ENCODE results near the gene C6orf136.

Gene C6orf136

DNA sequence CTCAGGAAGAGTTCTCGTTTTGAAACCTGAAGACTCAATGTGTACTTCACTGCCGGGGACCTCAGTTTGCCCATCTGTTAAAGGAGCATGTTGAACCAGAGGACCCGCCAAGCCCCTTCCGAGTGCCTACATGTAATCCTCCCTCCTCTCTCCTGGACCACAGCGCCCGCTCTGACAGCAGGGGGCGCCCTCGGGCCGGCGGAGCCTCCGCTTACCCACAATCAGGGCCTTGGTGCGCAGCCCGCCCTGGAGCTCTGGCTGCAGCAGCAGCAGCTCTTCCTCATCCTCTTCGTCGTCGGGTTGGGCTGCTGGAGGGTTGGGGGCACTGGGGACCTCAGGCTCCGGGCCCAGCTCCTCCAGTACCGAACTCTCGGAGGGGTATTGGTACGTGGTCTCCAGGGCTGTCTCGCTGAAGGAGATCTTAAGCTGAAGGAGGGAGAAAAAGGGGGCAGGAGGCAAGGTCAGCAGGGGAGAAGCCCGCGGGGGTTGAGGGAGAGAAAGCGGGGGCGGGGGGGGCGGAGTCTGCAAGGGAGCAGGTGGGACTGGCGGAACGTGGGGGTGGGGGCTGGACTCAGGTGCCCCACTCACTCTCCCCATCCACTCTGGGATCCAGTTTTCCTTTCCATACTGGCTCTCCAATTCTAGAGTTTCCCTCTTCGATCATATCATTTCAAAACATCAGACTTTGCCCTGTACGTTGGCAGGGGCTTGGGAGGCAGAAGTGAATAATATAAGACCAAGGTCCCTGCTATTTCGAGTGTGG lies 32.2 kb downstream of the C6orf136 start:
- peak; percentile 88 for DNase-seq (ENCODE audit: low spot score)
- TF ChIP-seq, protein P1, sequence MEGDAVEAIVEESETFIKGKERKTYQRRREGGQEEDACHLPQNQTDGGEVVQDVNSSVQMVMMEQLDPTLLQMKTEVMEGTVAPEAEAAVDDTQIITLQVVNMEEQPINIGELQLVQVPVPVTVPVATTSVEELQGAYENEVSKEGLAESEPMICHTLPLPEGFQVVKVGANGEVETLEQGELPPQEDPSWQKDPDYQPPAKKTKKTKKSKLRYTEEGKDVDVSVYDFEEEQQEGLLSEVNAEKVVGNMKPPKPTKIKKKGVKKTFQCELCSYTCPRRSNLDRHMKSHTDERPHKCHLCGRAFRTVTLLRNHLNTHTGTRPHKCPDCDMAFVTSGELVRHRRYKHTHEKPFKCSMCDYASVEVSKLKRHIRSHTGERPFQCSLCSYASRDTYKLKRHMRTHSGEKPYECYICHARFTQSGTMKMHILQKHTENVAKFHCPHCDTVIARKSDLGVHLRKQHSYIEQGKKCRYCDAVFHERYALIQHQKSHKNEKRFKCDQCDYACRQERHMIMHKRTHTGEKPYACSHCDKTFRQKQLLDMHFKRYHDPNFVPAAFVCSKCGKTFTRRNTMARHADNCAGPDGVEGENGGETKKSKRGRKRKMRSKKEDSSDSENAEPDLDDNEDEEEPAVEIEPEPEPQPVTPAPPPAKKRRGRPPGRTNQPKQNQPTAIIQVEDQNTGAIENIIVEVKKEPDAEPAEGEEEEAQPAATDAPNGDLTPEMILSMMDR (IDR thresholded peaks at IDR 0.05; ENCODE audit: borderline replicate concordance, control extremely low read depth, extremely low read depth, insufficient read depth, missing control alignments): peak; percentile 98
- in situ Hi-C loops (cut with MboI; ENCODE audit: low sequenced_read_pairs, unreplicated experiment): no loop called here

GRCh38 chr6:30679765-30680535 lies 33.0 kb downstream of the C6orf136 start:
- no peak for DNase-seq (ENCODE audit: low spot score)
- in situ Hi-C loops (cut with MboI; ENCODE audit: low sequenced_read_pairs, unreplicated experiment): no loop called here
- TF ChIP-seq, protein P1 (IDR thresholded peaks at IDR 0.05; ENCODE audit: borderline replicate concordance, control extremely low read depth, extremely low read depth, insufficient read depth, missing control alignments): no peak

GRCh38 chr6:30681766-30682142 lies 34.8 kb downstream of the C6orf136 start:
- TF ChIP-seq, protein P1 (IDR thresholded peaks at IDR 0.05; ENCODE audit: borderline replicate concordance, control extremely low read depth, extremely low read depth, insufficient read depth, missing control alignments): no peak
- DNase-seq (ENCODE audit: low spot score): no peak
- in situ Hi-C loops (cut with MboI; ENCODE audit: low sequenced_read_pairs, unreplicated experiment): no loop called here

GRCh38 chr6:30682143-30683117 lies 35.5 kb downstream of the C6orf136 start:
- in situ Hi-C loops (cut with MboI; ENCODE audit: low sequenced_read_pairs, unreplicated experiment): no loop called here
- TF ChIP-seq, protein P1 (IDR thresholded peaks at IDR 0.05; ENCODE audit: borderline replicate concordance, control extremely low read depth, extremely low read depth, insufficient read depth, missing control alignments): no peak
- peak; percentile 84 for DNase-seq (ENCODE audit: low spot score)

DNA sequence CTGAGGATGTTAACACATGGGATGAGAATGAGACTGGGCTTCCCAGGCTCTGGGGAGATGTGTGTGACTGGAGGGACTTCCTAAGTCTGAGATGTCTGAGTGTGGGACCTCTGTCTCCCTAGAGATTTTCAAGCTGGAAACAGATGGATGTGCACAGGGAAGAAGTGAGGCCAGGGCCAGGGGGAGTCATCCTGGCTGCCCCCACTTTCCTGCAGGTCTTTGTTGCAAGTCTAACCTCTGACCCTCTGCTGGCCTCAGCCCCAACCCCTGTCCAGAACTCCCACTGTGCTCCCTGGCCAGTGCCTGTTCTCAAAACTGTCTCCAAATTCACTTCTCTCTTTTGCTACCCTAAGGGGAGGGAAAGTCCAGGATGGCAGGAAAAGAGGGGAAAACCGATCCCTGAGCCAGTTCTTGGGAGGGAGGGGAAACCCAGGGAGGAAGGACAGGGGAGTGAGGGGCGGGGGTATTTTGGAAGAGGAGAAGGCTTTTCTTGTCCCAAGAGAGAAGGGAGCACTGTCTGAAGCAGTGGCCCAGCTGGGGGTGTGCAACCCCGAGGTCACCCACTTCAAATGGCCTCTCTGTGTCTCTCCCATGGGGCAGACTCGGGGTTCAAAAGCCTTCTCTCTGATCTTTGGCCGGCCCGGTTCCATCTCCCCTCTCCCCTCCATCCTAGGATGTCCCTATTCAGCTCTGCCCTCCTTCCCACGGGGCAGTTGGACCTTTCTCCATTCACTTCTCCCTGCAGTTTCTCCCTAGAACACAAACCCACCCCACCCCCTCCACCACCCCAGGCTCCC lies 36.4 kb downstream of the C6orf136 start:
- TF ChIP-seq, protein P1 (IDR thresholded peaks at IDR 0.05; ENCODE audit: borderline replicate concordance, control extremely low read depth, extremely low read depth, insufficient read depth, missing control alignments): no peak
- in situ Hi-C loops (cut with MboI; ENCODE audit: low sequenced_read_pairs, unreplicated experiment): no loop called here
- no peak for DNase-seq (ENCODE audit: low spot score)

All from GM13976 (cell line).